Measurements from ENCODE around the gene PIAS4. TPM values are rescaled to one million over a fixed set of nuclear protein-coding genes. Genes with fewer than 3 reads are reported as not detected.
A peak's percentile ranks its signal among the peaks of the same experiment; 100 is the strongest.

PIAS4 gene
- total and polyA plus RNA-seq, 2 of the 13 experiments (the other 11 are each of a cell fraction or from before 2014, with no cell fraction given), result 9.0 to 20.1 TPM

GRCh38 chr19:4057931-4058692 lies 50.6 kb downstream of the PIAS4 start (continued):
- TF ChIP-seq ZNF574 (CRISPR knock-in tag; IDR thresholded peaks at IDR 0.05) (peak; percentile 49; the same call in 1 of the 2 replicates), ZNF235 (CRISPR knock-in tag; IDR thresholded peaks at IDR 0.05; ENCODE audit: borderline replicate concordance) (no peak; the same call in 1 of the 2 replicates), PPARG (CRISPR knock-in tag; conservative IDR thresholded peaks at IDR 0.05) (0 out of 2 replicates have a peak, but pooled peaks have one; percentile 5), PHF20 (CRISPR knock-in tag; IDR thresholded peaks at IDR 0.05) (no peak; the same call in 1 of the 2 replicates), ZNF547 (CRISPR knock-in tag; IDR thresholded peaks at IDR 0.05) (peak; percentile 70), ZNF20 (CRISPR knock-in tag; IDR thresholded peaks at IDR 0.05) (no peak), HINFP (CRISPR knock-in tag; IDR thresholded peaks at IDR 0.05; ENCODE audit: low read depth) (no peak), ZNF609 (CRISPR knock-in tag; IDR thresholded peaks at IDR 0.05; ENCODE audit: borderline replicate concordance) (no peak), GATAD1 (CRISPR knock-in tag; IDR thresholded peaks at IDR 0.05) (peak; percentile 18; the same call in 1 of the 2 replicates), ZBTB38 (CRISPR knock-in tag; IDR thresholded peaks at IDR 0.05) (peak; percentile 73), POGZ (CRISPR knock-in tag; IDR thresholded peaks at IDR 0.05) (peak; percentile 36; the same call in 1 of the 2 replicates), ATM (IDR thresholded peaks at IDR 0.05; ENCODE audit: borderline replicate concordance) (no peak), MXI1 (IDR thresholded peaks at IDR 0.05; ENCODE audit: borderline replicate concordance, low read depth, low read length) (no peak; the same call in 2 of the 3 replicates), ATF4 (CRISPR knock-in tag; IDR thresholded peaks at IDR 0.05) (peak in 1 of 2 experiments; percentile 43; a peak in 2 of 4 replicates), SYNCRIP (IDR thresholded peaks at IDR 0.05; ENCODE audit: insufficient read depth, low read depth, low read length) (no peak), TFDP1 (CRISPR knock-in tag; IDR thresholded peaks at IDR 0.05; ENCODE audit: borderline replicate concordance) (peak; percentile 17; the same call in 1 of the 2 replicates), GTF3A (CRISPR knock-in tag; conservative IDR thresholded peaks at IDR 0.05) (no peak)

Data from HepG2 (cell line).